Keratinocyte (primary cell): Measurements from ENCODE around the gene RNF152. TPM values are rescaled to one million over a fixed set of nuclear protein-coding genes. Genes with fewer than 3 reads are reported as not detected.

ENCODE experiments used
- DNase-seq: peaks from one replicate; pipeline ENCODE4 v3.0.0-alpha.2; 2011; ENCODE audit warnings: low read depth, missing footprints, low spot score
- FAIRE-seq: peaks from 2 replicates; lab custom pipeline; 2011; peaks lifted over from hg19 to GRCh38; lab: Jason Lieb, UNC
- H2AFZ ChIP-seq: 2 replicates; pipeline ENCODE4 v1.6.0; 2012; ENCODE audit warnings: low read length, control low read depth, inconsistent platforms; ENCODE audit not compliant: control insufficient read depth
- H3K27ac ChIP-seq: 2 replicates; pipeline ENCODE4 v1.5.1; 2011; ENCODE audit warnings: low read length; ENCODE audit not compliant: control insufficient read depth, insufficient read depth
- H3K27me3 ChIP-seq: 3 replicates; pipeline ENCODE4 v1.6.0; 2011; ENCODE audit warnings: low read length; ENCODE audit not compliant: control insufficient read depth, insufficient read depth; ENCODE audit errors: extremely low read depth
- H3K36me3 ChIP-seq, 2 experiments: 2 replicates in 1 of 2; 3 replicates in 1 of 2; pipeline ENCODE4 v1.5.1; 2011; ENCODE audit warnings: low read length in 2 of 2, mild to moderate bottlenecking in 1 of 2; ENCODE audit not compliant: control insufficient read depth in 2 of 2, insufficient read depth in 2 of 2; ENCODE audit errors: extremely low read depth in 1 of 2
- H3K4me1 ChIP-seq: 3 replicates; pipeline ENCODE4 v1.5.1; 2011; ENCODE audit warnings: low read length; ENCODE audit not compliant: control insufficient read depth, insufficient read depth; ENCODE audit errors: extremely low read depth
- H3K4me2 ChIP-seq: 3 replicates; pipeline ENCODE4 v1.6.0; 2011; ENCODE audit warnings: low read depth, low read length; ENCODE audit not compliant: control insufficient read depth, insufficient read depth; ENCODE audit errors: extremely low read depth
- H3K4me3 ChIP-seq, 3 experiments: fragments of 200-600 bp in 1 of 3; sonication (generic) in 1 of 3; 2 replicates in 2 of 3; 3 replicates in 1 of 3; pipeline ENCODE4 v1.5.1; 2011 to 2016; ENCODE audit warnings: low read length in 3 of 3, mild to moderate bottlenecking in 3 of 3, control low read depth in 2 of 3, inconsistent platforms in 1 of 3, low read depth in 1 of 3, mixed read lengths in 1 of 3, mixed run types in 1 of 3, moderate library complexity in 1 of 3; ENCODE audit not compliant: control insufficient read depth in 2 of 3, insufficient read depth in 2 of 3; ENCODE audit errors: extremely low read depth in 1 of 3
- H3K79me2 ChIP-seq: 2 replicates; pipeline ENCODE4 v1.6.0; 2012; ENCODE audit warnings: low read length; ENCODE audit not compliant: control insufficient read depth, insufficient read depth
- H3K9ac ChIP-seq: 3 replicates; pipeline ENCODE4 v1.6.0; 2011; ENCODE audit warnings: low read length; ENCODE audit not compliant: control insufficient read depth, insufficient read depth; ENCODE audit errors: extremely low read depth
- H3K9me1 ChIP-seq: 3 replicates; pipeline ENCODE4 v1.6.0; 2011; ENCODE audit warnings: low read length; ENCODE audit not compliant: control insufficient read depth, insufficient read depth; ENCODE audit errors: extremely low read depth
- H3K9me3 ChIP-seq: 2 replicates; pipeline ENCODE4 v1.5.1; 2012; ENCODE audit warnings: low read depth, low read length; ENCODE audit not compliant: control insufficient read depth
- H4K20me1 ChIP-seq: 3 replicates; pipeline ENCODE4 v1.6.0; 2011; ENCODE audit warnings: low read length; ENCODE audit not compliant: control insufficient read depth, insufficient read depth; ENCODE audit errors: extremely low read depth
- EZH2 ChIP-seq: IDR thresholded peaks from one replicate; pipeline ENCODE4 v1.6.1; 2012; ENCODE audit warnings: inconsistent platforms, mild to moderate bottlenecking, low read length, moderate library complexity
- dilution Hi-C: fragments of 300-500 bp; cut with MboI; formaldehyde crosslinking; loops from one replicate; pipeline ENCODE4 v1.7.0; 2020; ENCODE audit warnings: low sequenced_read_pairs; ENCODE audit not compliant: extremely low pct_ligation_motif_present
- polyA plus RNA-seq, 5 experiments: library from polyadenylated mRNA; depleted of rRNA in 3 of 5; stranded (reverse) in 3 of 5; stranded (forward) in 1 of 5; unstranded in 1 of 5; fragments of >200 nt; gene quantifications; 1 replicate in 1 of 5; 2 replicates in 3 of 5; 3 replicates in 1 of 5; pipeline versions ENCODE4 v1.2.1 to v1.2.3, GENCODE V29; 2011 to 2012; ENCODE audit warnings: missing spikeins in 2 of 5, low read depth in 1 of 5, low replicate concordance in 1 of 5
- TF ChIP-seq, protein P1 (sequence below), 3 experiments: IDR thresholded peaks in 1 of 3; conservative IDR thresholded peaks in 1 of 3; optimal IDR thresholded peaks in 1 of 3; 2 replicates in 2 of 3; 3 replicates in 1 of 3; pipeline versions ENCODE3 to v1.5.1; 2011; ENCODE audit warnings: low read length in 3 of 3, mild to moderate bottlenecking in 3 of 3, moderate library complexity in 2 of 3, control low read depth in 1 of 3, inconsistent platforms in 1 of 3; ENCODE audit not compliant: insufficient read depth in 2 of 3; ENCODE audit errors: extremely low read depth in 1 of 3

Gene RNF152
- polyA plus RNA-seq, 1 donor (not counting 4 experiments of a cell fraction or from before 2014, with no cell fraction given) = 10.1 TPM

DNA sequence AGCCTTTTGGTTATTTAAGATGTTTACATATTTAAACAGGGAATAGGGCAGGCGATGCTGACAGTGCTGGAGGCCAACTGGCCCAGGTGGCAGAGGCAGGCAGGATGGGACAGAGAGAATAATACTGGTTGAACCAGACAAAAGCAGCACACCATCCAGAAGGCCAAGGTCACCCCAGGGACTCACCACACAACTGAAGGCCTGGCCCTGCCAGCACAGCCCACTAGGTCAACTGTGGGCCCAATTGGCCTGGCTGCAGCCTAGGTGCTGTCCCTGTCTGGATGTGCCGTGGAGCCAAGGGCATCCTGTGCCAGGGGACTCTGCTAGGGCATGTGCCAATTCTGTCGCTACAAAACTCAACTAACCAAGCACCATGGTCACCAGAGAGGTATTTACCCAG, 69.2 kb downstream of the RNF152 start:
- H4K20me1 ChIP-seq = no peaks in the 10 kb centered on the region

DNA sequence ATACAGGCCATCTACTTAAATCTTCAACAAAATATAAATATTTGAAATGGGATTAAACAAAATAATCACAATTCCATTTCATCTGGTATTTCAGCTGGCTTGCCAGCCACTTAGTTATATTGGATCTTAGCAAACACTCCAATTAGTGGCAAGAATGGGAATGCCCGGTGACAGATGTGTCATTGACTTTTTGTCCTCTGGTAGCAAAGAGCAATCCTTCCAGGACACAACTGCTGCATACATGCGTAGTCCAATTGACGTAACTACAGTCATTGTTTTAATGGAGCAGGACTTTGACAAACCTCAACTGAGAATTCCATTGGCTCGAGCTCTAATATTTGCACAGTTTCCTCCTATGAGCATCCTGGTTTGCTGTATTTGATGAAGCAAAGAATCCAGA, 69.9 kb downstream of the RNF152 start:
- Histone ChIP-seq H2AFZ (no peak overlapping the region), H3K27me3 (no peaks in the 10 kb centered on the region), H3K36me3 (peaks cover 0 to 1% of the 10 kb centered on the region in 2 experiments), H3K9me1 (no peaks in the 10 kb centered on the region), H3K27ac (no peak overlapping the region), H3K9ac (no peak overlapping the region), H4K20me1 (no peaks in the 10 kb centered on the region), H3K4me3 (no peak overlapping the region), H3K79me2 (no peaks in the 10 kb centered on the region), H3K4me1 (peaks cover 5% of the 10 kb centered on the region), H3K9me3 (no peaks in the 10 kb centered on the region), H3K4me2 (no peak overlapping the region)
- TF ChIP-seq EZH2 = no peak
- TF ChIP-seq, protein P1, sequence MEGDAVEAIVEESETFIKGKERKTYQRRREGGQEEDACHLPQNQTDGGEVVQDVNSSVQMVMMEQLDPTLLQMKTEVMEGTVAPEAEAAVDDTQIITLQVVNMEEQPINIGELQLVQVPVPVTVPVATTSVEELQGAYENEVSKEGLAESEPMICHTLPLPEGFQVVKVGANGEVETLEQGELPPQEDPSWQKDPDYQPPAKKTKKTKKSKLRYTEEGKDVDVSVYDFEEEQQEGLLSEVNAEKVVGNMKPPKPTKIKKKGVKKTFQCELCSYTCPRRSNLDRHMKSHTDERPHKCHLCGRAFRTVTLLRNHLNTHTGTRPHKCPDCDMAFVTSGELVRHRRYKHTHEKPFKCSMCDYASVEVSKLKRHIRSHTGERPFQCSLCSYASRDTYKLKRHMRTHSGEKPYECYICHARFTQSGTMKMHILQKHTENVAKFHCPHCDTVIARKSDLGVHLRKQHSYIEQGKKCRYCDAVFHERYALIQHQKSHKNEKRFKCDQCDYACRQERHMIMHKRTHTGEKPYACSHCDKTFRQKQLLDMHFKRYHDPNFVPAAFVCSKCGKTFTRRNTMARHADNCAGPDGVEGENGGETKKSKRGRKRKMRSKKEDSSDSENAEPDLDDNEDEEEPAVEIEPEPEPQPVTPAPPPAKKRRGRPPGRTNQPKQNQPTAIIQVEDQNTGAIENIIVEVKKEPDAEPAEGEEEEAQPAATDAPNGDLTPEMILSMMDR (optimal IDR thresholded peaks at IDR 0.05 in 1 of 3, IDR thresholded peaks at IDR 0.05 in 1 of 3, conservative IDR thresholded peaks at IDR 0.05 in 1 of 3; ENCODE audit: extremely low read depth in 1 of 3, insufficient read depth in 2 of 3, low read length in 3 of 3) = no peak
- FAIRE-seq (no peak), DNase-seq (no peak)
- dilution Hi-C loops = no loop called here

More for the DNA sequence above, 69.2 kb downstream of the RNF152 start:
- Histone ChIP-seq H2AFZ (no peak overlapping the region), H3K79me2 (no peaks in the 10 kb centered on the region), H3K4me2 (no peak overlapping the region), H3K4me3 (no peak overlapping the region), H3K36me3 (peaks cover 0 to 1% of the 10 kb centered on the region in 2 experiments), H3K27ac (no peak overlapping the region), H3K4me1 (peaks cover 5% of the 10 kb centered on the region), H3K9ac (no peak overlapping the region), H3K27me3 (no peaks in the 10 kb centered on the region), H3K9me3 (no peaks in the 10 kb centered on the region), H3K9me1 (no peaks in the 10 kb centered on the region)
- DNase-seq (no peak), FAIRE-seq (no peak)
- no peak for TF ChIP-seq EZH2
- TF ChIP-seq, protein P1 (optimal IDR thresholded peaks at IDR 0.05 in 1 of 3, IDR thresholded peaks at IDR 0.05 in 1 of 3, conservative IDR thresholded peaks at IDR 0.05 in 1 of 3; ENCODE audit: extremely low read depth in 1 of 3, insufficient read depth in 2 of 3, low read length in 3 of 3) = no peak
- dilution Hi-C loops = no loop called here
